ENCODE measurements around the gene NUP205.

DNA sequence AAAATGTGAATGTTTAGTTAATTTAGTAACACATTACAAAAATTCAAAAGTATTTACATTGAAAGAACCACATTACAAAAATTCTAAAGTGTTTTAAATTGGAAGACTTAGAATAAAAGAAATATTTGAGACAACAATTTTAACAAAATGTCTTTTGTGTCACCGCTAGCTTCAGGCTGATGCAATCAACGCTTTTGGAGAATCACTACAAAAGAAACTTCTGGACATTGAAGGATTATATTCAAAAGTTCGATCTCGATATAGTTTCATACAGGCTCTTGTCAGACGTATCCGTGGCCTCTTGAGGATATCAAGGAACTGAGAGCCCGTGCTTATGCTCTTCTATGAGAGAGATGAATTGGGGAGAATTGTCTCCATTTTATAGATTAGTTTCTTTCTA lies 90.5 kb downstream of the NUP205 start:
- TF ChIP-seq, protein P1, sequence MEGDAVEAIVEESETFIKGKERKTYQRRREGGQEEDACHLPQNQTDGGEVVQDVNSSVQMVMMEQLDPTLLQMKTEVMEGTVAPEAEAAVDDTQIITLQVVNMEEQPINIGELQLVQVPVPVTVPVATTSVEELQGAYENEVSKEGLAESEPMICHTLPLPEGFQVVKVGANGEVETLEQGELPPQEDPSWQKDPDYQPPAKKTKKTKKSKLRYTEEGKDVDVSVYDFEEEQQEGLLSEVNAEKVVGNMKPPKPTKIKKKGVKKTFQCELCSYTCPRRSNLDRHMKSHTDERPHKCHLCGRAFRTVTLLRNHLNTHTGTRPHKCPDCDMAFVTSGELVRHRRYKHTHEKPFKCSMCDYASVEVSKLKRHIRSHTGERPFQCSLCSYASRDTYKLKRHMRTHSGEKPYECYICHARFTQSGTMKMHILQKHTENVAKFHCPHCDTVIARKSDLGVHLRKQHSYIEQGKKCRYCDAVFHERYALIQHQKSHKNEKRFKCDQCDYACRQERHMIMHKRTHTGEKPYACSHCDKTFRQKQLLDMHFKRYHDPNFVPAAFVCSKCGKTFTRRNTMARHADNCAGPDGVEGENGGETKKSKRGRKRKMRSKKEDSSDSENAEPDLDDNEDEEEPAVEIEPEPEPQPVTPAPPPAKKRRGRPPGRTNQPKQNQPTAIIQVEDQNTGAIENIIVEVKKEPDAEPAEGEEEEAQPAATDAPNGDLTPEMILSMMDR (IDR thresholded peaks at IDR 0.05; ENCODE audit: poor library complexity, severe bottlenecking) = no peak
- TF ChIP-seq, protein P2, sequence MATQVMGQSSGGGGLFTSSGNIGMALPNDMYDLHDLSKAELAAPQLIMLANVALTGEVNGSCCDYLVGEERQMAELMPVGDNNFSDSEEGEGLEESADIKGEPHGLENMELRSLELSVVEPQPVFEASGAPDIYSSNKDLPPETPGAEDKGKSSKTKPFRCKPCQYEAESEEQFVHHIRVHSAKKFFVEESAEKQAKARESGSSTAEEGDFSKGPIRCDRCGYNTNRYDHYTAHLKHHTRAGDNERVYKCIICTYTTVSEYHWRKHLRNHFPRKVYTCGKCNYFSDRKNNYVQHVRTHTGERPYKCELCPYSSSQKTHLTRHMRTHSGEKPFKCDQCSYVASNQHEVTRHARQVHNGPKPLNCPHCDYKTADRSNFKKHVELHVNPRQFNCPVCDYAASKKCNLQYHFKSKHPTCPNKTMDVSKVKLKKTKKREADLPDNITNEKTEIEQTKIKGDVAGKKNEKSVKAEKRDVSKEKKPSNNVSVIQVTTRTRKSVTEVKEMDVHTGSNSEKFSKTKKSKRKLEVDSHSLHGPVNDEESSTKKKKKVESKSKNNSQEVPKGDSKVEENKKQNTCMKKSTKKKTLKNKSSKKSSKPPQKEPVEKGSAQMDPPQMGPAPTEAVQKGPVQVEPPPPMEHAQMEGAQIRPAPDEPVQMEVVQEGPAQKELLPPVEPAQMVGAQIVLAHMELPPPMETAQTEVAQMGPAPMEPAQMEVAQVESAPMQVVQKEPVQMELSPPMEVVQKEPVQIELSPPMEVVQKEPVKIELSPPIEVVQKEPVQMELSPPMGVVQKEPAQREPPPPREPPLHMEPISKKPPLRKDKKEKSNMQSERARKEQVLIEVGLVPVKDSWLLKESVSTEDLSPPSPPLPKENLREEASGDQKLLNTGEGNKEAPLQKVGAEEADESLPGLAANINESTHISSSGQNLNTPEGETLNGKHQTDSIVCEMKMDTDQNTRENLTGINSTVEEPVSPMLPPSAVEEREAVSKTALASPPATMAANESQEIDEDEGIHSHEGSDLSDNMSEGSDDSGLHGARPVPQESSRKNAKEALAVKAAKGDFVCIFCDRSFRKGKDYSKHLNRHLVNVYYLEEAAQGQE (IDR thresholded peaks at IDR 0.05; ENCODE audit: borderline replicate concordance) = no peak
- TF ChIP-seq SMC3 (conservative IDR thresholded peaks at IDR 0.05; ENCODE audit: poor library complexity) (no peak), POLR2AphosphoS5 (IDR thresholded peaks at IDR 0.05) (no peak), EZH2 (IDR thresholded peaks at IDR 0.05; ENCODE audit: borderline replicate concordance, insufficient read depth, low read length, poor library complexity, severe bottlenecking) (no peak), EP300 (conservative IDR thresholded peaks at IDR 0.05; ENCODE audit: poor library complexity, severe bottlenecking) (no peak), TAF1 (IDR thresholded peaks at IDR 0.05; ENCODE audit: low read depth) (no peak), RAD21 (conservative IDR thresholded peaks at IDR 0.05) (no peak), MXI1 (conservative IDR thresholded peaks at IDR 0.05; ENCODE audit: poor library complexity, severe bottlenecking) (no peak)
